Activated CD4-positive, alpha-beta T cell treated with anti-CD3 and anti-CD28 coated beads for 36 hours (primary cell): ENCODE data around the gene AP1S1. TPM values are rescaled to one million over a fixed set of nuclear protein-coding genes. Genes with fewer than 3 reads are reported as not detected.
"Not testable (repeated sequence)": the region's sequence is repeated elsewhere in the genome, so short reads cannot be mapped to it uniquely, and the experiment has no call there.

ENCODE experiments used
- ATAC-seq: fragments of 200-7000 bp; cut with Tn5 transposase; one replicate; pipeline ENCODE4 v1.10.0; 2021; ENCODE audit warnings: mild to moderate bottlenecking, moderate library complexity
- CTCF ChIA-PET: fragments of 350-600 bp; sonication (Branson Sonifier 250); formaldehyde crosslinking; loops from one replicate; lab custom pipeline; 2021; ENCODE audit warnings: antibody characterized with exemption; lab: Charles Lee
- POLR2A ChIA-PET: fragments of 350-600 bp; sonication (Branson Sonifier 250); formaldehyde crosslinking; loops from one replicate; lab custom pipeline; 2021; ENCODE audit warnings: antibody characterized with exemption, inconsistent platforms; lab: Charles Lee
- DNase-seq: peaks from one replicate; pipeline ENCODE4 v3.0.0-alpha.2; 2020
- H3K27ac Mint-ChIP-seq: one replicate; pipeline ENCODE4 v1.8.0; 2021; ENCODE audit warnings: mixed read lengths
- H3K27me3 Mint-ChIP-seq: one replicate; pipeline ENCODE4 v1.8.0; 2021; ENCODE audit warnings: mixed read lengths
- H3K36me3 Mint-ChIP-seq: one replicate; pipeline ENCODE4 v1.8.0; 2021; ENCODE audit warnings: low read depth, mixed read lengths
- H3K4me1 Mint-ChIP-seq: one replicate; pipeline ENCODE4 v1.8.0; 2021; ENCODE audit warnings: mixed read lengths
- H3K4me3 Mint-ChIP-seq: one replicate; pipeline ENCODE4 v1.8.0; 2021; ENCODE audit warnings: mild to moderate bottlenecking, moderate library complexity, mixed read lengths
- H3K9me3 Mint-ChIP-seq: one replicate; pipeline ENCODE4 v1.8.0; 2021; ENCODE audit warnings: low read depth, mixed read lengths
- intact Hi-C, 2 experiments: fragments of 100-400 bp; cut with DNase I in 1 of 2; cut with micrococcal nuclease in 1 of 2; formaldehyde crosslinking; loops; one replicate each; pipeline versions ENCODE4 v1.14.2 to v1.15.1; 2022 to 2024; cut with DNase I, micrococcal nuclease
- total RNA-seq, 2 experiments: library from RNA; stranded (reverse); gene quantifications; one replicate each; pipeline ENCODE4 v1.2.3, GENCODE V29; 2021

AP1S1 gene
- total RNA-seq, result 10 to 100 TPM; 33.7 to 43.0 TPM

GRCh38 chr7:101153969-101154692, at the start of gene AP1S1:
Gene AP1S1 (plus strand): TSS chr7:101154476. CDS start chr7:101154515, 39 bp downstream.
- peaks cover 3% of the 10 kb centered on the region for H3K9me3 Mint-ChIP-seq
- POLR2A ChIA-PET, result no interaction called here
- peak; percentile 90 for ATAC-seq
- peak; percentile 97 for DNase-seq
- peaks cover 12% of the 10 kb centered on the region for H3K4me1 Mint-ChIP-seq
- peaks cover 2% of the 10 kb centered on the region for H3K27me3 Mint-ChIP-seq
- CTCF ChIA-PET, result interaction anchor here (2.1 to 3.0 kb wide), 2 partner anchors 11 to 38 kb away, joined by 8 to 26 read pairs; no protein-coding TSS in a partner anchor
- H3K27ac Mint-ChIP-seq, result peak within 1 kb of the TSS; percentile 22
- intact Hi-C loops, result loop anchor here (1.0 to 5.0 kb wide), 10 partner anchors 9 to 280 kb away; partner anchors contain the start of genes FIS1 (in 1 of the 2), PLOD3 (in 1 of the 2), TRIM56 (in 1 of the 2) and UFSP1 (in 1 of the 2)
- H3K4me3 Mint-ChIP-seq, result peak within 1 kb of the TSS; percentile 76
- H3K36me3 Mint-ChIP-seq, result peaks cover 19% of the 10 kb centered on the region

GRCh38 chr7:101104799-101105198, 49.5 kb upstream of the AP1S1 start:
- peaks cover 9% of the 10 kb centered on the region for H3K4me1 Mint-ChIP-seq

GRCh38 chr7:101105248-101105647, 49.0 kb upstream of the AP1S1 start:
- intact Hi-C loops, result not testable (repeated sequence)

More at GRCh38 chr7:101104799-101105198, 49.5 kb upstream of the AP1S1 start:
- Mint-ChIP-seq H3K36me3 (no peaks in the 10 kb centered on the region), H3K27me3 (peaks cover 33% of the 10 kb centered on the region), H3K4me3 (no peak overlapping the region), H3K27ac (no peak overlapping the region), H3K9me3 (no peaks in the 10 kb centered on the region)
- ATAC-seq (no peak), DNase-seq (no peak)
- POLR2A ChIA-PET, result no interaction called here
- CTCF ChIA-PET, result interaction anchor here (0.6 kb wide), 1 partner anchor 247 kb away, joined by 3 read pairs; no protein-coding TSS in a partner anchor
- intact Hi-C loops, result no loop called here

GRCh38 chr7:101106386-101106785, 47.9 kb upstream of the AP1S1 start:
- Mint-ChIP-seq H3K9me3 (no peaks in the 10 kb centered on the region), H3K4me1 (no peaks in the 10 kb centered on the region), H3K27ac (no peak overlapping the region), H3K4me3 (no peak overlapping the region), H3K27me3 (peaks cover 24% of the 10 kb centered on the region), H3K36me3 (no peaks in the 10 kb centered on the region)
- intact Hi-C loops, result no loop called here
- POLR2A ChIA-PET, result interaction anchor here (0.6 to 0.7 kb wide), 2 partner anchors 152 to 277 kb away, joined by 3 to 7 read pairs; no protein-coding TSS in a partner anchor
- no peak for DNase-seq
- ATAC-seq, result no peak
- CTCF ChIA-PET, result interaction anchor here (0.7 kb wide), 1 partner anchor 29 kb away, joined by 3 read pairs; no protein-coding TSS in a partner anchor

More at GRCh38 chr7:101105248-101105647, 49.0 kb upstream of the AP1S1 start:
- ATAC-seq, H3K4me1 Mint-ChIP-seq, DNase-seq, H3K27ac Mint-ChIP-seq, CTCF ChIA-PET, H3K4me3 Mint-ChIP-seq, POLR2A ChIA-PET, H3K9me3 Mint-ChIP-seq, H3K36me3 Mint-ChIP-seq: not testable (repeated sequence)
- H3K27me3 Mint-ChIP-seq, result peaks cover 32% of the 10 kb centered on the region

DNA sequence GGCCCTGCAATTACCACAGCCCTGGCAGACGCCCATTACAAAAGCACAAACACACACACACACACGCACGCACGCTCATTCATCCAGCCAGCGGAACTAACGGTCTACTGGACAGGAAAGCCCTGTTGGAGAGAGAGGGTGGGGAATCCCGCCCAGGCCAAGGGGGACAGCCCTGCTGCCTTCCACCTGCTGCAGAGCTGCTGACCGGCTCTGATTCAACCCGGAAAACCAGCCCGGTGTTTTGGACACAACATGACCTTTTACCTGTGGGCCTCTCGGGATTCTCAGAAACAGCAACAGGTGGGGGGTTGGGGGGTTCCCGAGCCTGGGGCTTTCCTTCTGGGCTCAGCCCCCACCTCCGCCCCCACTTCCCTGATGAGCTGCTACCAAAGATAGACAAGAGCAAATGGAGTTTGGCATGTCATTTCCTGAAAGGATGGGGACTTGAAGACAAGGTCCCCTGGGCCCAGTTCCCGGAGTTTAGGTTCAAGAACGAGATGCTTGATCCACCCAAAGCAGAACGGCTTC, 45.9 kb upstream of the AP1S1 start:
- Mint-ChIP-seq H3K36me3 (no peaks in the 10 kb centered on the region), H3K27me3 (peaks cover 17% of the 10 kb centered on the region), H3K9me3 (no peaks in the 10 kb centered on the region), H3K27ac (no peak overlapping the region), H3K4me1 (no peaks in the 10 kb centered on the region), H3K4me3 (no peak overlapping the region)
- ChIA-PET POLR2A (interaction anchor here (0.6 kb wide), 1 partner anchor 63 kb away, joined by 4 read pairs; no protein-coding TSS in a partner anchor), CTCF (interaction anchor here (0.6 kb wide), 2 partner anchors 43 to 348 kb away, joined by 3 read pairs; no protein-coding TSS in a partner anchor)
- intact Hi-C loops, result no loop called here
- no peak for ATAC-seq
- DNase-seq, result no peak

DNA sequence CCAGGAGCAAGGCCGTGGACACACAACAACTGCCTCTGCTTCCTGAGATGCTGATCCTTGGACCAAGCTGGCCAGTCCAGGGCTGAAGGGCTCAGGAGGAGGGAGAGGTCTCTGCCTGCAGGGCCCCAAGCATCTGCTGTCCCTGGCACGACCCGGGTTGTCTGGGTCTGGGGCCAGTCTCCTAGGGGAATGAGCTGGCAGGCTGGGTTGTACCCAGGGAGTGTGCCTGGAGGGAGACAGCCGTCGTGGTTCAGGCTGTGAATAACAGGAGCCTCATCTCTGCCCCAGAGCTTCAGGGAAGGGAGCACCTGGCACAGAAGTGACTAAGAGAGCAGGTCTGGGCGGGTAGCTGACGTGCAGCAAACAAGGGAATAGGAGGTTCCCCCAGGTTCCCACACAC, 45.3 kb upstream of the AP1S1 start:
- DNase-seq (no peak), ATAC-seq (no peak)
- Mint-ChIP-seq H3K27me3 (peaks cover 14% of the 10 kb centered on the region), H3K4me3 (no peak overlapping the region), H3K4me1 (no peaks in the 10 kb centered on the region), H3K9me3 (no peaks in the 10 kb centered on the region), H3K36me3 (no peaks in the 10 kb centered on the region), H3K27ac (no peak overlapping the region)
- intact Hi-C loops, result no loop called here
- CTCF ChIA-PET, result interaction anchor here (0.6 kb wide), 2 partner anchors 43 to 348 kb away, joined by 3 read pairs; no protein-coding TSS in a partner anchor
- POLR2A ChIA-PET, result no interaction called here

GRCh38 chr7:101109368-101109767, 44.9 kb upstream of the AP1S1 start:
- no peak for ATAC-seq
- no peak for DNase-seq
- H3K4me1 Mint-ChIP-seq, result no peaks in the 10 kb centered on the region
- no peaks in the 10 kb centered on the region for H3K9me3 Mint-ChIP-seq
- H3K27ac Mint-ChIP-seq, result no peak overlapping the region
- H3K36me3 Mint-ChIP-seq, result no peaks in the 10 kb centered on the region
- H3K4me3 Mint-ChIP-seq, result no peak overlapping the region
- CTCF ChIA-PET, result interaction anchor here (0.6 to 0.7 kb wide), 2 partner anchors 35 to 349 kb away, joined by 3 read pairs; no protein-coding TSS in a partner anchor
- peaks cover 12% of the 10 kb centered on the region for H3K27me3 Mint-ChIP-seq
- intact Hi-C loops, result no loop called here
- POLR2A ChIA-PET, result no interaction called here

GRCh38 chr7:101111261-101111660, 43.0 kb upstream of the AP1S1 start:
- intact Hi-C loops, result no loop called here
- Mint-ChIP-seq H3K4me3 (no peak overlapping the region), H3K4me1 (no peaks in the 10 kb centered on the region), H3K36me3 (no peaks in the 10 kb centered on the region), H3K27ac (no peak overlapping the region), H3K9me3 (no peaks in the 10 kb centered on the region), H3K27me3 (peaks cover 8% of the 10 kb centered on the region)
- POLR2A ChIA-PET, result no interaction called here
- CTCF ChIA-PET, result interaction anchor here (0.5 to 1.2 kb wide), 4 partner anchors 16 to 35 kb away, joined by 3 to 4 read pairs (median 3); partner anchors contain the start of gene SERPINE1
- no peak for DNase-seq
- ATAC-seq, result no peak

DNA sequence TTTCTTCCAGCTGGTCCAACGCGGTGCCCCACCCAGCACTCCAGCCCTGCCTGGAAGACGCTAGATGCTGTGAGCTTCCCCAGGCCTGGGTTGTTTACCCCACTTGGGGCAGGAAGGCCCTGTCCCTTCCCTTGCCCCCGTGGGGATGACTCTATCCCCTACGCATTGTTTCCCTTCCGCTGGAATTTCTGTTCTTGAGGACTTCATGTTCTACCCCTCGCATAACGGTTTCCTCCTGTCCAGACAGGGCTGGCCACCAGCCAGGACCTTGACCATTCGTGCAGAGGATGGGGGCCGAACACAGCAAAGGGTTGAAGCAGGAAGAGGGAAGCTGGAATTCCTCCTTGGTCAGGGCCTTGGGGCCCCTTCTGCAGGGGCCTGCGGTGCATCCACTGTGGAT, 42.0 kb upstream of the AP1S1 start:
- intact Hi-C loops, result no loop called here
- H3K4me3 Mint-ChIP-seq, result no peak overlapping the region
- ATAC-seq, result no peak

DNA sequence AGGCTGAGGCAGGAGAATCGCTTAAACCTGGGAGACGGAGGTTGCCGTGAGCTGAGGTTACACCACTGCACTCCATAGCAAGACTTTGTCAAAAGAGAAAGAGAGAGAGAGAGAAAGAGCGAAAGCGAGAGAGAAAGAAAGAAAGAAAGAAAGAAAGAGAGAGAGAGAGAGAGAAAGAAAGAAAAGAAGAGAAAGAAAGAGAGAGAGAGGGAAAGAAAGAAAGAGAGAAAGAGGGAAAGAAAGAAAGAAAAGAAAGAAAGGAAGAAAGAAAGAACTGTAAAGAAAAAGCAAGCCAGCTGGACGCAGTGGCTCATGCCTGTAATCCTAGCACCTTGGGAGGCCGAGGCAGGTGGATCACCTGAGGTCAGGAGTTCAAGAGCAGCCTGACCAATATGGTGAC, 41.1 kb upstream of the AP1S1 start:
- POLR2A ChIA-PET, H3K27ac Mint-ChIP-seq, ATAC-seq: not testable (repeated sequence)

More for the DNA sequence above, 42.0 kb upstream of the AP1S1 start:
- H3K9me3 Mint-ChIP-seq, result no peaks in the 10 kb centered on the region
- DNase-seq, result no peak
- H3K27ac Mint-ChIP-seq, result no peak overlapping the region
- H3K27me3 Mint-ChIP-seq, result peaks cover 6% of the 10 kb centered on the region
- ChIA-PET POLR2A (no interaction called here), CTCF (interaction anchor here (0.5 to 0.7 kb wide), 2 partner anchors 226 to 247 kb away, joined by 3 read pairs; no protein-coding TSS in a partner anchor)
- H3K4me1 Mint-ChIP-seq, result no peaks in the 10 kb centered on the region
- H3K36me3 Mint-ChIP-seq, result no peaks in the 10 kb centered on the region

GRCh38 chr7:101113836-101114235, 40.4 kb upstream of the AP1S1 start:
- Mint-ChIP-seq H3K4me1 (no peaks in the 10 kb centered on the region), H3K27ac (no peak overlapping the region), H3K4me3 (no peak overlapping the region), H3K36me3 (no peaks in the 10 kb centered on the region), H3K27me3 (peaks cover 4% of the 10 kb centered on the region), H3K9me3 (no peaks in the 10 kb centered on the region)
- ATAC-seq (no peak), DNase-seq (no peak)
- intact Hi-C loops, result no loop called here
- ChIA-PET POLR2A (no interaction called here), CTCF (interaction anchor here (0.6 to 0.9 kb wide), 2 partner anchors 30 to 34 kb away, joined by 4 read pairs; no protein-coding TSS in a partner anchor)

More for the DNA sequence above, 41.1 kb upstream of the AP1S1 start:
- H3K4me3 Mint-ChIP-seq, H3K36me3 Mint-ChIP-seq, intact Hi-C loops, DNase-seq, H3K9me3 Mint-ChIP-seq, H3K27me3 Mint-ChIP-seq, H3K4me1 Mint-ChIP-seq: not testable (repeated sequence)
- CTCF ChIA-PET, result interaction anchor here (0.6 to 0.7 kb wide), 2 partner anchors 24 to 35 kb away, joined by 4 read pairs; no protein-coding TSS in a partner anchor
